Posterior cingulate gyrus (tissue), 11 donors: ENCODE data around the gene EFNA2.
"Not testable (repeated sequence)": the region's sequence is repeated elsewhere in the genome, so short reads cannot be mapped to it uniquely, and the experiment has no call there.

Source experiments
- DNase-seq, 10 donors: peaks; one replicate each; pipeline versions ENCODE4 v3.0.0 to v3.0.0-alpha.2; 2020 to 2021; ENCODE audit warnings: mixed read lengths in 3 of 10
- intact Hi-C: fragments of 100-400 bp; cut with DNase I; formaldehyde crosslinking; loops from one replicate; pipeline ENCODE4 v1.15.1; 2023

The EFNA2 gene

GRCh38 chr19:1285737-1286360 lies at the start of gene EFNA2:
EFNA2 (plus strand) TSS chr19:1285873; CDS start chr19:1286169, 296 bp downstream.
- intact Hi-C loops: no loop called here
- no peak for DNase-seq

GRCh38 chr19:1236576-1236975 lies 49.1 kb upstream of the EFNA2 start:
- intact Hi-C loops: loop anchor here (5.0 kb wide), 1 partner anchor 124 kb away; no protein-coding TSS in a partner anchor
- DNase-seq: peak in 2 of 10 donors; percentile 87 to 89

- intact Hi-C loops: loop anchor here (5.0 kb wide), 1 partner anchor 125 kb away; no protein-coding TSS in a partner anchor
- DNase-seq: no peak
Measured at GRCh38 chr19:1237027-1237659, 48.5 kb upstream of the EFNA2 start.

- intact Hi-C loops: loop anchor here (5.0 kb wide), 1 partner anchor 126 kb away; no protein-coding TSS in a partner anchor
- peak in 4 of 10 donors; percentile 45 to 91 (median 77) for DNase-seq
Measured at GRCh38 chr19:1237754-1238368, 47.8 kb upstream of the EFNA2 start, which contains the start of gene CBARP. CBARP (minus strand) TSS chr19:1238005; CDS start chr19:1236100, 1,905 bp downstream.

- no peak for DNase-seq
- intact Hi-C loops: loop anchor here (5.0 kb wide), 1 partner anchor 126 kb away; no protein-coding TSS in a partner anchor
Measured at GRCh38 chr19:1238369-1239303, 47.0 kb upstream of the EFNA2 start.

- intact Hi-C loops: loop anchor here (5.0 kb wide), 1 partner anchor 127 kb away; no protein-coding TSS in a partner anchor
- DNase-seq: no peak
Measured at GRCh38 chr19:1239420-1239795, 46.3 kb upstream of the EFNA2 start.

DNA sequence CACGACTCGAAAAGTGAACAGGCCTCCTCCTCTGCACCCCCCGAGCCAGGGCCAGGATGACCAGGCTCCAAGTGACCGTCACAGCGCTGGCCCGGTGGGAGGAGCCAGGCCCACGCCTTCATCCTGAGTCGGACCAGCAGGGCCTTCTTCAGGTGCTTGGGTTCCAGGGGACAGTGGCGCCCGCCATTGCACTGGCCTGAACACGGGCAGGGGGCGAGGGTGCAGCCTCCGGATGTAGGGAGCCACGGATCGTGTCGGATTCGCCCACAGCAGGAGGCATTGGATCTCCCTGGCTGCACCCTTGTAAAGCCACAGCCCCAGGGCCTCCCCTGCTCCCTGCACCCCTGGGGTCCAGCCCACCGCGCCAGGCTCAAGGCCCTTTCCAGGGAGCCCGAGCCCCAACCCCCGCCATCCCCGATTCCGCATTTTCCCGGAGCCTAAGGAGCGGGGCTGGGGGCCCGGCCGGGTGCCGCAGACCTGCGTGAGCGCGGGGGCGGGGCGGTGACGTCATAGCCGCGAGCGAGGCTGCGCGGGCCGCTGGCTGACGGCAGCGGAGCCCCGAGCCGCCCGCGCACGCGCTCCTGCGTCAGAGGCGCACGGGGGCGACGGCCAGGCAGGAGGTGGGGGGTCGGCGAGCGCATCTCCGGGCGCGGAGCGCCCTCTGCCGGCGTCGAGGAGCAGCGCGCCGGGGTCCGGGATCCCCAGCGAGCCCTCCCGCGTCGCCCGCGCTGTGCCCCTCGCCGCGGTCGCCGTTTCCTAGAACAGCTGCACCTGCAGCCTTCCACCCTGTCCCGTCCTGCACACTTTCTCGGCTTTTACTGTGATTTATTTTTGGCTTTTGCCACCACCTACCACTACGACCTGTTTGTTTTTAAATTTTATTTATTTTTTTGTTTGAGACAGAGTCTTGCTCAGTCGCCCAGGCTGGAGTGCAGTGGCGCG lies 45.6 kb upstream of the EFNA2 start:
- peak; percentile 73 to 99 (median 88) for DNase-seq
- intact Hi-C loops: loop anchor here (1.0 to 5.0 kb wide), 2 partner anchors 19 to 128 kb away; no protein-coding TSS in a partner anchor

DNA sequence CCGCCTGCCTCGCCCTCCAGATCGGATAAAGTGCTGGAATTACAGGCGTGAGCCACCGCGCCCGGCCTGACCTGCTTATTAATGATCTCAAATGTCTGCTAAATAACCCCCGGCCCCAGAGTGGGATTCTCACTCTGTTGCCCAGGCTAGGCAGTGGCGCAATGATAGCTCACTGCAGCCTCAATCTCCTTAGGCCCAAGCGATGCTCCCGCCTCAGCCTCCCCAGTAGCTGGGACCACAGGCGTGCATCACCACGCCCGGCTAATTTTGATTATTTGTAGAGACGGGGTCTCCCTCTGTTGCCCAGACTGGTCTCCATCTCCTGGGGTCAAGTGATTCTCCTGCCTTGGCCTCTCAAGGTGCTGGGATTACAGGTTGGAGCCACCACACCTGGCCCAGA lies 44.7 kb upstream of the EFNA2 start:
- intact Hi-C loops: loop anchor here (1.0 kb wide), 1 partner anchor 20 kb away; no protein-coding TSS in a partner anchor
- DNase-seq: peak in 1 of 10 donors; percentile 82

- DNase-seq: peak; percentile 92 to 99 (median 93)
- intact Hi-C loops: no loop called here
Measured at GRCh38 chr19:1241417-1242095, 44.1 kb upstream of the EFNA2 start, which contains the start of gene ATP5F1D. ATP5F1D (plus strand) TSS chr19:1241751; CDS start chr19:1241851, 100 bp downstream.

DNA sequence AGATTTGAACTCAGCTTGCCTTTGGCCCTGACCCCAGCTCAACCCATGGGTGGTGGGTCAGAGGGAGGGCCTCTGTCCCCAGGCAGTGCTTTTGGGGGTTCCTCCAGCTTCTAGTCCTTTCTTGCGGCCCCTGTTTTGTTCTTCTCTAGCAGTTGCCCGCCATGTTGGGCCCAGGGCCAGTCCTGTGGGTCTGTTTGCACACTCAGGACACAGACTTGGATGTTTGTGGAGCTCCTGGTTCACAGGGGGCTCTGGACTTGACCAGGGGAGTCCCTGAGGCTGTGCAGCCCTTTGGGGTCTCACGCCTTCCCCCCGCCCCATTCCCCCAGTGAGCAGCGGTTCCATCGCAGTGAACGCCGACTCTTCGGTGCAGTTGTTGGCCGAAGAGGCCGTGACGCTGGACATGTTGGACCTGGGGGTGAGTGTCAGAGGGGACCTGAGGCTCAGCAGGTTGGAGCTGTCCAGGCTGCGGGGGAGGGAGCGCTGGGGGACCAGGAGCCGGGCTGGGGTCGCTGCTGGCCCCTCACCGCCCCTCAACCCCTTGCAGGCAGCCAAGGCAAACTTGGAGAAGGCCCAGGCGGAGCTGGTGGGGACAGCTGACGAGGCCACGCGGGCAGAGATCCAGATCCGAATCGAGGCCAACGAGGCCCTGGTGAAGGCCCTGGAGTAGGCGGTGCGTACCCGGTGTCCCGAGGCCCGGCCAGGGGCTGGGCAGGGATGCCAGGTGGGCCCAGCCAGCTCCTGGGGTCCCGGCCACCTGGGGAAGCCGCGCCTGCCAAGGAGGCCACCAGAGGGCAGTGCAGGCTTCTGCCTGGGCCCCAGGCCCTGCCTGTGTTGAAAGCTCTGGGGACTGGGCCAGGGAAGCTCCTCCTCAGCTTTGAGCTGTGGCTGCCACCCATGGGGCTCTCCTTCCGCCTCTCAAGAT lies 41.6 kb upstream of the EFNA2 start:
- DNase-seq: peak; percentile 73 to 97 (median 86)
- intact Hi-C loops: loop anchor here (1.0 kb wide), 1 partner anchor 23 kb away; no protein-coding TSS in a partner anchor

GRCh38 chr19:1244693-1245451 lies 40.8 kb upstream of the EFNA2 start:
- no peak for DNase-seq
- intact Hi-C loops: loop anchor here (1.0 kb wide), 1 partner anchor 22 kb away; no protein-coding TSS in a partner anchor

DNA sequence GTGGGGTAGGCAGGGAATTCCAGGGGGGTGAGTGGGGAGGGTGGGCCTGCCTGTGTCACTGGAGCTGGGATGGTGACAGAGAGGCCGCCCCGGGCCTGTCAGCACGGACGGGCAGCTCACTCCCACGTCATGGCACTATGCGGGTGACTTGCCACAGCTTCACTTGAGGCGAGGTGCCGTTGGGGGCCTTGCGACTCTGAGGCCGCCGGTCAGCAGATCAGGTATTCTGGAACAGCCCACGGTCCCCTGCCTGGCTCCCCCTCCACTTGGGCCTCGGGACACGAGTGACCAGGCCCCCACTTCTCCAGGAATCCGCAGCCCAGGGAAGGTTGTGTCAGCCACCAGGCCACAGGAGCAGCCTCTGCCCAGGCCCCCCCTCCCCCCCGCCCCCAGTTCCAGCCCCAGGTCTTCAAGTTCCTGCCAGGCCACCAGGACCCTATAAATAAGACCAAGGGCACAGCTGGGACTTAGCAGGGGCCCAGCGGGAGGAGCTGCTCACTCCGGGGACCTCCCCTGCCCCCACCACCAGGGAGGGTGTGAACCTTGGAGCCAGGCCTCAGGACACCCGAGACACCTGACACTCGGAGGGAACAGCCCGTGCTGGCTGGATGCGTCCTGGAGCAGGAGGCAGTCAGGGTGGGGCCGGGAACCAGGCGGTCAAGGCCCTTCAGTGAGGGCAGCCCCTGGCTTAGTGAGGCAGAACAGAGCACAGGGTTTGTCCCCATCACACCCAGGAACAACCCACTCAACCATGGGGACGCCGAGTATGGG lies 40.0 kb upstream of the EFNA2 start:
- intact Hi-C loops: no loop called here
- no peak for DNase-seq

GRCh38 chr19:1246265-1247087 lies 39.2 kb upstream of the EFNA2 start:
- DNase-seq, intact Hi-C loops: not testable (repeated sequence)

DNA sequence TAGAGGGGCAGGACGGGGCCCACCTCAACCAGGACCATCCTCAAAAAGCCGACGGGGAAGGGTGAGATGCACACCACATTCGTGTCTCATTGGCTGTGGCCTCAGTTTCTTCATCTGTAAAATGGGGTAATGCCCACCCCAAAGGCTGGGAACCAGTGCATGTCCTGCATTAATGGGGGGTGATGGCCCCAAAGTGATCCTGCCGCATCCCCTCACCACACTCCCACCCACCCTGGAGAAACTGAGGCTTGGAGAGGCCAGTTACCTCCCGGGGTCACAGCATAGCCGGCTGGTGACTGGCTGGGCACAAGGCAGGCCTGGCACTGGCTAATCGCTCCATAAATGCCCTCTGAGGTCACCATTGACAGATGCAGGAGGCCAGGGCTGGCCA lies 37.9 kb upstream of the EFNA2 start:
- intact Hi-C loops: no loop called here
- DNase-seq: no peak
